Memory B cell (primary cell): ENCODE results near the gene RERE.
"Not testable (repeated sequence)": the region's sequence is repeated elsewhere in the genome, so short reads cannot be mapped to it uniquely, and the experiment has no call there.

Experiments
- ATAC-seq: fragments of 150-1000 bp; cut with Tn5 transposase; 2 replicates; pipeline ENCODE4 v1.10.0; 2021; ENCODE audit warnings: low read depth, mild to moderate bottlenecking, moderate library complexity
- DNase-seq, 2 donors: peaks; one replicate each; pipeline ENCODE4 v3.0.0; 2022; ENCODE audit warnings: low spot score in 2 of 2
- H3K27ac Mint-ChIP-seq: one replicate; pipeline ENCODE4 v1.8.0; 2022; ENCODE audit warnings: mild to moderate bottlenecking, moderate library complexity, mixed read lengths
- H3K27me3 Mint-ChIP-seq: one replicate; pipeline ENCODE4 v1.8.0; 2022; ENCODE audit warnings: mixed read lengths
- H3K36me3 Mint-ChIP-seq: one replicate; pipeline ENCODE4 v1.8.0; 2022; ENCODE audit warnings: mild to moderate bottlenecking, mixed read lengths
- H3K4me1 Mint-ChIP-seq: one replicate; pipeline ENCODE4 v1.8.0; 2022; ENCODE audit warnings: mixed read lengths
- H3K4me3 Mint-ChIP-seq: one replicate; pipeline ENCODE4 v1.8.0; 2022; ENCODE audit warnings: mild to moderate bottlenecking, moderate library complexity, mixed read lengths
- H3K9me3 Mint-ChIP-seq: one replicate; pipeline ENCODE4 v1.8.0; 2022; ENCODE audit warnings: mixed read lengths

Gene RERE

DNA sequence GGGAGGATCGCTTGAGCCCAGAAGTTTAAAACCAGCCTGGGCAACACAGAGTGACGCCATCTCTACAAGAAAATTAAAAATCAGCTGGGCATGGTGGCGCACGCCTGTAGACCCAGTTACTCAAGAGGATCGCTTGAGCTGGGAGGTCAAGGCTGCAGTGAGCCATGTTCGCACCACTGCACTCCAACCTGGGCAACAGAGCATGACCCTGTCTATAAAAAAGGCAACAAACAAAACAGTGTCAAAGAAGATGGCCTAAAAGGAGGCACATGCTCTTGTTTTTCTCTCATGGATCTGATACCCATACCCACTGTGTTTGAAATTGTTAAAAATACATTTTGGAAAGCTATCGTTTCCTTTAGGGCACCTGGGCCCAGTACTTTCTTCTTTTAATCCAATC, 307.9 kb downstream of the RERE start:
- no peak for DNase-seq
- Mint-ChIP-seq H3K36me3 (peaks cover 23% of the 10 kb centered on the region), H3K9me3 (no peaks in the 10 kb centered on the region), H3K4me3 (peak overlapping the region; percentile 78), H3K4me1 (peaks cover 21% of the 10 kb centered on the region), H3K27ac (peak overlapping the region; percentile 91), H3K27me3 (no peaks in the 10 kb centered on the region)
- ATAC-seq = no peak

DNA sequence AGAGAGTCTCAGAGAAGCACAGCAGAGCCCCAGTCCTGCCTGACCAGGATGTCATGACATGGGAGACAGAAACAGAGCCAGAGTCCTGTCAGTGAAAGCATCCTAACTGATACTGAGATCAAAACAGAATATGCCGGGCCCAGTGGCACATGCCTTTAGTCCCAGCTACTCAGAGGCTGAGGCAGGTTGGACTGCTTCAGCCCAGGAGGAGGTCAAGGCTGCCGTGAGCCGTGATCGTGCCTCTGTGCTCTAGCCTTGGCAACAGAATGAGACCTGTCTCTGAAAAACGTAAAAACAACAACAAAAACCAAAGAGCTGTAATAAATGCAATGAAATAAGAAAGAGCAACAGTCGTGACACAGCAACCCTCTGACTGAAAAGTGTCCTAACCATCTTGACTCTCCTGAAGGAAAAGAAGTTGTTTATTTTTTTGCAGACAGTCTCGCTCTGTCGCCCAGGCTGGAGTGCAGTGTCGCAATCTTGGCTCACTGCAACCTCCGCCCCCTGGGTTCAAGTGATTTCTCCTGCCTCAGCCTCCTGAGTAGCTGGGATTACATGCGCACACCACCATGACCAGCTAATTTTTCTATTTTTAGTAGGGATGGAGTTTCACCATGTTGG, 310.3 kb downstream of the RERE start:
- ATAC-seq (no peak), DNase-seq (no peak)
- Mint-ChIP-seq H3K27ac (peak overlapping the region; percentile 70), H3K9me3 (no peaks in the 10 kb centered on the region), H3K36me3 (peaks cover 17% of the 10 kb centered on the region), H3K27me3 (no peaks in the 10 kb centered on the region), H3K4me1 (peaks cover 17% of the 10 kb centered on the region), H3K4me3 (no peak overlapping the region)

DNA sequence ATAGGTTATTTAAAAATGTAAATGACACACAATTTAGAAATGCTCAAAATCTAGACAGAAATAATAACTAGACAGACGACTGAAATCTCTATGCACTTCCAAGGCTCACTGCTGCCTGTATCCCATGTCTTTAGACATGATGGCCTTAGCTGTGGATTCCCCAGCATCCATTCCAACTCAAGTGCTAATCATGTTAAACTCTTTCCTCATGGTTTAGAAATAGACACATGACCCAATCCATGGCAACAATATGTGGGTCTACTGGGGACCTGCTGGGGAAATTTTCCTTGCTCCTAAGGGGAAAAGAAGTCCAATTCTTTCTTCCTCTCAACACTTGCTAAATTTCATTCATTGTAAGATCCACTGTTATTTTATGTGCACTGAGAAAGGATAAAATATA, 311.0 kb downstream of the RERE start:
- peaks cover 17% of the 10 kb centered on the region for H3K36me3 Mint-ChIP-seq
- peaks cover 17% of the 10 kb centered on the region for H3K4me1 Mint-ChIP-seq
- ATAC-seq (no peak), DNase-seq (no peak)
- H3K9me3 Mint-ChIP-seq = no peaks in the 10 kb centered on the region
- H3K27ac Mint-ChIP-seq = peak overlapping the region; percentile 70
- H3K27me3 Mint-ChIP-seq = no peaks in the 10 kb centered on the region
- H3K4me3 Mint-ChIP-seq = no peak overlapping the region

DNA sequence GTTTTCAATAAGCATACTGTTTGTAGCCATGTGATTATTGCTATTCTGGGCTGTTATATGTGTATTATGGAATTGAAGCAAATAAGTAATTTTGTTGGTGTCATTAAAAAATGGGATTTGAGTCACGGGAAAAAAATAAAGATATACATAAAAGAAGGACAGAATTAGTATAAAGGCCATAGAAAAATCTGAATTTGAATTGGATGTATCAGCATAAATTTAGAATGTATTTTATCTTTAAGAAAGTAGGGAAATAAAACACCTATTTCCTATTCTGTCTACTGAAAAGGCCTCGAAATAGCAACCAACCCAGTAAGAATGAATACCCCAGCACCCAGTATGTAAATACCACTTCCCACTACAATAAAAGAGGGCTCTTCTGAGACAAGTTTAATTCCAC, 313.6 kb downstream of the RERE start:
- Mint-ChIP-seq H3K4me3 (no peak overlapping the region), H3K27ac (no peak overlapping the region), H3K36me3 (peaks cover 21% of the 10 kb centered on the region), H3K27me3 (no peaks in the 10 kb centered on the region), H3K4me1 (peaks cover 8% of the 10 kb centered on the region), H3K9me3 (no peaks in the 10 kb centered on the region)
- ATAC-seq (no peak), DNase-seq (no peak)

DNA sequence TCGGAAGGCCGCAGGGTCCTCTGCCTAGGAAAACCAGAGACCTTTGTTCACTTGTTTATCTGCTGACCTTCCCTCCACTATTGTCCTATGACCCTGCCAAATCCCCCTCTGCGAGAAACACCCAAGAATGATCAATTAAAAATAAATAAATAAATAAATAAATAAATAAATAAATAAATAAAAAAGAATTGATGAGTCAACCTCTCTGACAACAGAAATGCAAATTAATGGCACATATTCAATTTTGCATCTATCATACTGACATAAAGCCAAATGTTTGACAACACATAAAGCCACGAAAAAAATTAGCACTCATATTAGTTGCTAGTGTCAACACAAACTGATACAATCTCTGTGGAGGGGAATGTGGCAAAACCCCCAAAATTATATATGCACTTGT, 314.5 kb downstream of the RERE start:
- peaks cover 16% of the 10 kb centered on the region for H3K36me3 Mint-ChIP-seq
- ATAC-seq, DNase-seq, H3K27ac Mint-ChIP-seq, H3K27me3 Mint-ChIP-seq, H3K9me3 Mint-ChIP-seq, H3K4me3 Mint-ChIP-seq, H3K4me1 Mint-ChIP-seq: not testable (repeated sequence)

DNA sequence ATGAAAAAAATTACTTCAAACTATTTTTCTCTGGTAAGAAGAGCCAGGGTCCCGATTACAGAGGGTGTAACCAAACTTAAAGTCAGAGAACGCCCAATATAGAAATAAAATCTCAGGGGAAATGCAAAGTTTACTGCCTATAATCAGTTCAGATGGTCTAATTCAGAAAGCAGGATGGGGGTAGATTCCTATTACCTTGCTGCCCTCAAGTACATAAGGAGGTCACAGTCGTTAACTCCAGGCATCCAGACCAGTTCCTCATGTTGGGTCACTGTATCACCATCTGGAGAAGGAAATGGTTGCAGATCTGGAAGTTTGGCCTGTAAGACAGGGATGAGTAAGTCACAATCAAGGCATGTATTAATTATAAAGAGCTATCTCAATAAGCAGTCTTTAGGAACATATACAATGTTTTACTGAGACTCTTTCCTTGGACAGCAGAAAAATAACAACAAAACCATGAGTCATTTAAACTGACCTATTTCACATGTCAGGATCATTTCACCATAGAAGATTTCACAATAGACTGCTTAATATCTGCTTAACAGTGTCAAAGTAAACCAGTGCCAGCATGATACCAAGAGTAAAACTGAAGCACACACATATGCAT, 320.1 kb downstream of the RERE start:
- Mint-ChIP-seq H3K9me3 (no peaks in the 10 kb centered on the region), H3K36me3 (peaks cover 20% of the 10 kb centered on the region), H3K4me1 (peaks cover 31% of the 10 kb centered on the region), H3K27me3 (no peaks in the 10 kb centered on the region), H3K27ac (peak overlapping the region; percentile 92), H3K4me3 (peak overlapping the region; percentile 52)
- ATAC-seq (peak; percentile 55), DNase-seq (peak in 1 of 2 donors; percentile 14)

GRCh38 chr1:8496473-8496872, 321.0 kb downstream of the RERE start:
- Mint-ChIP-seq H3K4me3 (peak overlapping the region; percentile 52), H3K36me3 (peaks cover 20% of the 10 kb centered on the region), H3K27ac (peak overlapping the region; percentile 92), H3K9me3 (no peaks in the 10 kb centered on the region), H3K4me1 (peaks cover 31% of the 10 kb centered on the region), H3K27me3 (no peaks in the 10 kb centered on the region)
- DNase-seq = peak; percentile 41 to 60
- peak; percentile 89 for ATAC-seq

GRCh38 chr1:8495928-8496401, 321.5 kb downstream of the RERE start:
- Mint-ChIP-seq H3K27ac (peak overlapping the region; percentile 92), H3K4me1 (peaks cover 34% of the 10 kb centered on the region), H3K9me3 (no peaks in the 10 kb centered on the region), H3K4me3 (peak overlapping the region; percentile 54), H3K36me3 (peaks cover 20% of the 10 kb centered on the region), H3K27me3 (no peaks in the 10 kb centered on the region)
- ATAC-seq = peak; percentile 16
- DNase-seq = peak in 1 of 2 donors; percentile 10

DNA sequence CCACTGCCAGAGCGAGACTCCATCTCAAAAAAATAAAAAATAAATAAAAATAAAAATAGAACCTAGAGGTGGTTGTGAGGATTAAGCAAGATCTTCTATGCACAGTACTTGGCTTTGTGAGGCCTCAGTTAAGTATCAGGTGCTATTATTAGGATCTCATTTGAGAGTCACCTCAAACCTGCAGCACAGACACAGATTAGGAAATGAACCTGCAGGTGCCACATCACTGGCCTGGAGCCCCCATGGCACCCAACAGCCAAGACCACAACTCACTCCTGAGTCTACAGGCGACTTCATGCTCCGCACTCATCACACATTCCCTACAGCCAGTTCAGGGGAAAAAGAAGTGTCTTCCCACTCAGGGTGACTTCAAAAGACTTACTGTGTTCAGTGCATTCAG, 322.8 kb downstream of the RERE start:
- H3K36me3 Mint-ChIP-seq = peaks cover 18% of the 10 kb centered on the region

DNA sequence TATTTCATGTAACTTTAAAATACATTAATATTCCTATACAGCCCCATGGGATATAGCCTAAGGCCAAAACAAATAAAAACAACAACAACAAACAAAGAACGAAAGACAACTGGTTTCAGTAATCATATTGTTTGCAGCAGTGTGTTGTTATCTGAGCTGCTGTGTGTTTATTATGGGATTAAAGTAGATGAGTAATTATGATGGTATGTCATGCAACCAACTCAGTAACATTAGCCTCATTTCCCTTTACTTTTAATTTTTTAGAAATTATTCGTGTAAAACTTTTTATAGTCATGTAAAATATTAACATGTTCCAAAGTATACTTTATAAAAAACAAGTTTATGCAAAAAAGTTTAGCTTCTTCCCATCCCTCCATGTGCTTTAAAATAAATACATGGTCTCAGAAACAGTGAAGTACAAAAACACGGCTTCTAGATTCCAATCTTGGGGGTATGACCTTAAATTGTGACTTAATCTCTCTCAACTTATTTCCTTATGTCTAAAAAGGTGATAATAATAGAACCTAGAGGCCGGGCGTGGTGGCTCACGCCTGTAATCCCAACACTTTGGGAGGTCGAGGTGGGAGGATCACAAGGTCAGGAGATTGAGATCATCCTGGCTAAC, 323.4 kb downstream of the RERE start:
- Mint-ChIP-seq H3K4me3 (peak overlapping the region; percentile 62), H3K27ac (peak overlapping the region; percentile 92), H3K36me3 (peaks cover 16% of the 10 kb centered on the region), H3K9me3 (no peaks in the 10 kb centered on the region), H3K4me1 (peaks cover 34% of the 10 kb centered on the region), H3K27me3 (no peaks in the 10 kb centered on the region)
- ATAC-seq (no peak), DNase-seq (no peak)

More for the DNA sequence above, 322.8 kb downstream of the RERE start:
- H3K9me3 Mint-ChIP-seq = no peaks in the 10 kb centered on the region
- peak overlapping the region; percentile 92 for H3K27ac Mint-ChIP-seq
- ATAC-seq (no peak), DNase-seq (no peak)
- no peak overlapping the region for H3K4me3 Mint-ChIP-seq
- H3K4me1 Mint-ChIP-seq = peaks cover 34% of the 10 kb centered on the region
- H3K27me3 Mint-ChIP-seq = no peaks in the 10 kb centered on the region

- Mint-ChIP-seq H3K36me3 (peaks cover 10% of the 10 kb centered on the region), H3K27ac (no peak overlapping the region), H3K9me3 (no peaks in the 10 kb centered on the region), H3K4me1 (peaks cover 4% of the 10 kb centered on the region), H3K4me3 (no peak overlapping the region), H3K27me3 (no peaks in the 10 kb centered on the region)
- DNase-seq (no peak), ATAC-seq (no peak)
These were observed 330.2 kb downstream of the RERE start for GRCh38 chr1:8487249-8487648.

DNA sequence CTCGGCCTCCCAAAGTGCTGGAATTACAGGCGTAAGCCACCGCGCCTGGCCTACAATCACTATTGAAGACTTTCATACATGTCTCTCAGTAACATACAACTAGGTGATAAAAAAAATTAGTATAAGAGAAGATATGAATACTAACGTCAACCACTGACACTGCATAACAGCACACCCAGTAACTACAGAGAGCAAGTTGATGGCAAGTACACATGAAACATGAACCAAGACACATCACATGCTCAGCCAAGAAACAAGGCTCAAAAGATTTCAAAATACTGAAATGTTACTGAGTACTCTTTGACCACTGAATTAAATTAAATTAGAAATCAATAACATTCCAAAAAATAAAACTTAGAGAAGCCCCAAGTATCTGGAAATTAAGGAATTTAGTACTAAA, 331.4 kb downstream of the RERE start:
- H3K4me3 Mint-ChIP-seq = no peak overlapping the region
- ATAC-seq (no peak), DNase-seq (no peak)
- H3K9me3 Mint-ChIP-seq = no peaks in the 10 kb centered on the region
- no peak overlapping the region for H3K27ac Mint-ChIP-seq
- peaks cover 13% of the 10 kb centered on the region for H3K36me3 Mint-ChIP-seq
- H3K4me1 Mint-ChIP-seq = peaks cover 2% of the 10 kb centered on the region
- H3K27me3 Mint-ChIP-seq = no peaks in the 10 kb centered on the region

DNA sequence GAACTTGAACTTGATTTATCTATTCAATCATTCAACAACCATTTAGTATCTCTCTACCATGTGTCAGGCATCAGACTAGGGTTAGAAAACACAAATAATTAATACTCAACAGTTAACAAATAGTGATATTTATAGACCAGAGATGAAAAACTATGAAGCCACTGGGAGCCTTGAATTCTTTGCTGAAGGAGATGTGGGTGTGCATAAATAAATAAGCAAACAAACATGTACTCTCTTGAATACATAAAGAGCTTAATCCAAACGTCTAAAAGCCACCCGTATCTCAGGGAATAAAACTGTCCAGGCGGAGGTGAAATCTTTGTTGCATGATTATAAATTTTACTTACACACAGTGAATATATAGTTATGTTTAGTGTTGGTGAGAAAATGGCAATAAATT, 333.9 kb downstream of the RERE start:
- Mint-ChIP-seq H3K4me3 (no peak overlapping the region), H3K36me3 (peaks cover 15% of the 10 kb centered on the region), H3K9me3 (no peaks in the 10 kb centered on the region), H3K4me1 (peaks cover 5% of the 10 kb centered on the region), H3K27ac (no peak overlapping the region), H3K27me3 (no peaks in the 10 kb centered on the region)
- ATAC-seq (no peak), DNase-seq (no peak)

DNA sequence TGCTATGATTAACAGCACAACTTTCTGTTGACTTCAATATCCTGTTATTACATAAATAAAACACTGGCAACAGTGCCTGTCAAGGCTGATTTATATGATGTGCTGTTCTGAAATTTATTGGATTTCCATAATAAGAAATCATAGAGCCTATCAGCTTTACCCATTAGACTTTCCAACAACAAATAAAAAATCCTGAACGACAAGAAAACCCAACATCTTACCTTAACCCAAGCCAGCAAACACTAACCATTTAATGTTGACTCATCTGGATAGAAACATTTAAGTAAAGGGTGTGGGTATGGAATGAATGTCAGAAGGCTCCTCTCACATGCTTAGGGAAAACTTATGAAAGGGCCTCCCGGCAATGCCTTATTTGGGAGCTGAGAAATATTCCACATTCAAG, 334.5 kb downstream of the RERE start:
- H3K27ac Mint-ChIP-seq = no peak overlapping the region
- no peak for DNase-seq
- no peak for ATAC-seq
- peaks cover 8% of the 10 kb centered on the region for H3K4me1 Mint-ChIP-seq
- H3K27me3 Mint-ChIP-seq = no peaks in the 10 kb centered on the region
- no peaks in the 10 kb centered on the region for H3K9me3 Mint-ChIP-seq
- H3K36me3 Mint-ChIP-seq = peaks cover 19% of the 10 kb centered on the region
- H3K4me3 Mint-ChIP-seq = no peak overlapping the region
